K562 (cell line): ENCODE measurements around the gene GPR32.

ENCODE experiments used
- BHLHE40 ChIP-seq: IDR thresholded peaks from 2 replicates; pipeline ENCODE4 v1.6.1; 2011; ENCODE audit warnings: low read length, improper control_type of control experiment
- BRF2 ChIP-seq: IDR thresholded peaks from 3 replicates; pipeline ENCODE4 v1.6.1; 2011; ENCODE audit warnings: borderline replicate concordance, mild to moderate bottlenecking; ENCODE audit not compliant: insufficient read length, insufficient read depth
- CTBP1 ChIP-seq: fragments of 450-650 bp; IDR thresholded peaks from 2 replicates; pipeline ENCODE4 v1.6.1; 2016; ENCODE audit warnings: borderline replicate concordance
- KLF10 ChIP-seq: fragments of 250-450 bp; sonication (Bioruptor Pico); IDR thresholded peaks from 2 replicates; pipeline ENCODE4 v1.6.1; 2021; ENCODE audit warnings: matching md5 sums
- MLX ChIP-seq, 2 experiments: fragments of 450-650 bp in 1 of 2; sonication (generic) in 1 of 2; formaldehyde crosslinking; conservative IDR thresholded peaks; 2 replicates each; pipeline versions ENCODE4 v1.4.0 to v1.8.1; 2020 to 2022; ENCODE audit warnings: mild to moderate bottlenecking in 1 of 2, missing genetic modification reagents in 1 of 2
- NFATC3 ChIP-seq: fragments of 450-650 bp; IDR thresholded peaks from 2 replicates; pipeline ENCODE4 v1.6.1; 2017; ENCODE audit warnings: mild to moderate bottlenecking
- POLR2A ChIP-seq: fragments of 450-650 bp; conservative IDR thresholded peaks from 2 replicates; pipeline ENCODE4 v1.6.1; 2016
- RNF219 ChIP-seq: fragments of 250-450 bp; sonication (Bioruptor Pico); IDR thresholded peaks from 2 replicates; pipeline ENCODE4 v1.5.0; 2022; ENCODE audit warnings: mild to moderate bottlenecking
- ZNF133 ChIP-seq: fragments of 250-450 bp; sonication (Bioruptor Pico); IDR thresholded peaks from 2 replicates; pipeline ENCODE4 v1.4.0; 2020; ENCODE audit warnings: mild to moderate bottlenecking
- TF ChIP-seq, protein P1 (sequence below), 3 experiments: IDR thresholded peaks in 2 of 3; conservative IDR thresholded peaks in 1 of 3; 2 replicates each; pipeline ENCODE4 v1.5.1; 2011 to 2012; ENCODE audit warnings: low read length in 3 of 3, mild to moderate bottlenecking in 3 of 3, control low read depth in 2 of 3, improper control_type of control experiment in 1 of 3, inconsistent platforms in 1 of 3, low read depth in 1 of 3, mixed read lengths in 1 of 3, moderate library complexity in 1 of 3; ENCODE audit not compliant: insufficient read depth in 2 of 3

DNA sequence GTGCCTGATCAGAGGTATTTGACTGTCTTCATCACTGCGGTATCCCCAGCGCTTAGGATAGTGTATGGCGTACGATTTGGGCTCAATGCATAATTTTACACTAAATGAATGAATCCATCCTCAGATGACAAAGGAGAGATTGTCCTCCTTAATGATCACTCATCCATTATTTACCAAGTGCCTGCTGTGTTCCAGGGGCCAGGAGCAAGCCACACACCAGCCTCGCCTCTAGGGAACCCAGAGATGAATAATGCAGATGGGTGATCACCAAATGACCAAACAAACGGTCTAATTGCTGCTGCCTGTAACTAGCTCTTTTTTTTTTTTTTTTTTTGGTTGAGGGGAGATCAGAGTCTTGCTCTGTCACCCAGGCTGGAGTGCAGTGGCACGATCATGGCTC is 5.9 kb upstream of the GPR32 start:
- TF ChIP-seq BHLHE40 (no peak), RNF219 (no peak), POLR2A (no peak), ZNF133 (CRISPR knock-in tag) (no peak), BRF2 (no peak), KLF10 (no peak), NFATC3 (no peak), MLX (CRISPR knock-in tag; conservative IDR thresholded peaks at IDR 0.05) (no peak), CTBP1 (no peak)
- TF ChIP-seq, protein P1, sequence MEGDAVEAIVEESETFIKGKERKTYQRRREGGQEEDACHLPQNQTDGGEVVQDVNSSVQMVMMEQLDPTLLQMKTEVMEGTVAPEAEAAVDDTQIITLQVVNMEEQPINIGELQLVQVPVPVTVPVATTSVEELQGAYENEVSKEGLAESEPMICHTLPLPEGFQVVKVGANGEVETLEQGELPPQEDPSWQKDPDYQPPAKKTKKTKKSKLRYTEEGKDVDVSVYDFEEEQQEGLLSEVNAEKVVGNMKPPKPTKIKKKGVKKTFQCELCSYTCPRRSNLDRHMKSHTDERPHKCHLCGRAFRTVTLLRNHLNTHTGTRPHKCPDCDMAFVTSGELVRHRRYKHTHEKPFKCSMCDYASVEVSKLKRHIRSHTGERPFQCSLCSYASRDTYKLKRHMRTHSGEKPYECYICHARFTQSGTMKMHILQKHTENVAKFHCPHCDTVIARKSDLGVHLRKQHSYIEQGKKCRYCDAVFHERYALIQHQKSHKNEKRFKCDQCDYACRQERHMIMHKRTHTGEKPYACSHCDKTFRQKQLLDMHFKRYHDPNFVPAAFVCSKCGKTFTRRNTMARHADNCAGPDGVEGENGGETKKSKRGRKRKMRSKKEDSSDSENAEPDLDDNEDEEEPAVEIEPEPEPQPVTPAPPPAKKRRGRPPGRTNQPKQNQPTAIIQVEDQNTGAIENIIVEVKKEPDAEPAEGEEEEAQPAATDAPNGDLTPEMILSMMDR (IDR thresholded peaks at IDR 0.05 in 2 of 3, conservative IDR thresholded peaks at IDR 0.05 in 1 of 3; ENCODE audit: insufficient read depth in 2 of 3, low read depth in 1 of 3, low read length in 3 of 3) = no peak
